ENCODE results near the gene SLC50A1. TPM values are rescaled to one million over a fixed set of nuclear protein-coding genes. Genes with fewer than 3 reads are reported as not detected.

SLC50A1 gene
- total RNA-seq, 1 experiment from 2014 or later: 67.6 TPM

DNA sequence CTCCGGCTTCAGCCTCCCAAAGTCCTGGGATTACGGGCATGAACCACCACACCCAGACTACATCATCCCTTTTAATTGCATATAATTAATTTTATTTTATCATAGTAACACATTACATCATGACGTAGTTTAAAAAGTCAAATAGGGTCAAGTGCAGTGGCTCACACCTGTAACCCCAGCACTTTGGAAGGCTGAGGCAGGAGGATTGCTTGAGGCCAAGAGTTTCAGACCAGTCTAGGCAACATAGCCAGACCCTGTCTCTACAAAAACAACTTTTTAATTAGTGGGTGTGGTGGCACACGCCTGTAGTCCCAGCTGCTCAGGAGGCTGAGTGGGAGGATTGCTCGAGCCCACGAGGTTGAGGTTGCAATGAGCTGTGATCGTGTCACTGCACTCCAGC lies 36.3 kb upstream of the SLC50A1 start:
- Histone ChIP-seq H3K27me3 (ENCODE audit: insufficient read depth, low read depth) (no peaks in the 10 kb centered on the region), H3K79me2 (ENCODE audit: low read depth) (no peaks in the 10 kb centered on the region), H3K4me3 (no peak overlapping the region), H4K20me1 (ENCODE audit: insufficient read depth) (no peaks in the 10 kb centered on the region), H3K9me3 (ENCODE audit: insufficient read depth, low read depth) (no peaks in the 10 kb centered on the region), H3K27ac (no peak overlapping the region), H3K9me2 (ENCODE audit: insufficient read depth) (no peaks in the 10 kb centered on the region), H3K4me1 (replicated peaks; ENCODE audit: insufficient read depth) (no peaks in the 10 kb centered on the region), H3K36me3 (ENCODE audit: low read depth) (no peaks in the 10 kb centered on the region), H3K4me2 (no peak overlapping the region), H3F3A (ENCODE audit: insufficient read depth, low read depth) (0 out of 2 replicates have a peak, but pooled peaks cover 4% of the 10 kb centered on the region), H2AFZ (no peak overlapping the region)
- ChIA-PET POLR2A (ENCODE audit: unreplicated experiment) (interaction anchor here (0.7 kb wide), 1 partner anchor 26 kb away, joined by 5 read pairs; no protein-coding TSS in a partner anchor), CTCF (interaction anchor here (0.7 kb wide), 1 partner anchor 43 kb away, joined by 15 read pairs; no protein-coding TSS in a partner anchor)
- no TSS peak for BruUV-seq (replicated peaks)
- intact Hi-C loops (cut with micrococcal nuclease; ENCODE audit: unreplicated experiment): no loop called here
- DNase-seq: no peak
- TF ChIP-seq EZH2 (IDR thresholded peaks at IDR 0.05; ENCODE audit: low read depth): no peak
- TF ChIP-seq, protein P1, sequence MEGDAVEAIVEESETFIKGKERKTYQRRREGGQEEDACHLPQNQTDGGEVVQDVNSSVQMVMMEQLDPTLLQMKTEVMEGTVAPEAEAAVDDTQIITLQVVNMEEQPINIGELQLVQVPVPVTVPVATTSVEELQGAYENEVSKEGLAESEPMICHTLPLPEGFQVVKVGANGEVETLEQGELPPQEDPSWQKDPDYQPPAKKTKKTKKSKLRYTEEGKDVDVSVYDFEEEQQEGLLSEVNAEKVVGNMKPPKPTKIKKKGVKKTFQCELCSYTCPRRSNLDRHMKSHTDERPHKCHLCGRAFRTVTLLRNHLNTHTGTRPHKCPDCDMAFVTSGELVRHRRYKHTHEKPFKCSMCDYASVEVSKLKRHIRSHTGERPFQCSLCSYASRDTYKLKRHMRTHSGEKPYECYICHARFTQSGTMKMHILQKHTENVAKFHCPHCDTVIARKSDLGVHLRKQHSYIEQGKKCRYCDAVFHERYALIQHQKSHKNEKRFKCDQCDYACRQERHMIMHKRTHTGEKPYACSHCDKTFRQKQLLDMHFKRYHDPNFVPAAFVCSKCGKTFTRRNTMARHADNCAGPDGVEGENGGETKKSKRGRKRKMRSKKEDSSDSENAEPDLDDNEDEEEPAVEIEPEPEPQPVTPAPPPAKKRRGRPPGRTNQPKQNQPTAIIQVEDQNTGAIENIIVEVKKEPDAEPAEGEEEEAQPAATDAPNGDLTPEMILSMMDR (conservative IDR thresholded peaks at IDR 0.05): no peak

DNA sequence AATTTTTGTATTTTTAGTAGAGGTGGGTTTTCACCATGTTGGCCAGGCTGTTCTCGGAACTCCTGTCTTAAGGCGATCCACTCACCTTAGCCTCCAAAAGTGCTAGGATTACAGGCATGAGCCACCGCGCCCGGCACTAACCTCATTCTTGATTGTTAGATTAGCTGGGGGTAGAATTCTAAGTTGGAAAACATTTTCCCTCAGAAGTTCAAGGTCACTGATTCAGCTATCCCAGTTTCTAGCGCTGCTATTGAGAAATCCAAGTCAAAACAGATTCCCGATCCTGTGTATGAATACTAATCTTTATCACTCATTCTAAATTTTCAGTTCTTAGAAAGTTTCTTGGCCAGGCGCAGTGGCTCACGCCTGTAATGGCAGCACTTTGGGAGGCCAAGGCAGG lies 32.3 kb upstream of the SLC50A1 start:
- H3K4me3 ChIP-seq: no peak overlapping the region
- ChIA-PET CTCF (no interaction called here), POLR2A (ENCODE audit: unreplicated experiment) (no interaction called here)
- no peak for DNase-seq
- BruUV-seq (replicated peaks): no TSS peak
- no peaks in the 10 kb centered on the region for H3K36me3 ChIP-seq (ENCODE audit: low read depth)
- H2AFZ ChIP-seq: no peak overlapping the region
- H3K9me2 ChIP-seq (ENCODE audit: insufficient read depth): no peaks in the 10 kb centered on the region
- intact Hi-C loops (cut with micrococcal nuclease; ENCODE audit: unreplicated experiment): no loop called here
- no peak overlapping the region for H3K27ac ChIP-seq
- no peaks in the 10 kb centered on the region for H3K27me3 ChIP-seq (ENCODE audit: insufficient read depth, low read depth)
- H3F3A ChIP-seq (ENCODE audit: insufficient read depth, low read depth): 0 out of 2 replicates have a peak, but pooled peaks cover 7% of the 10 kb centered on the region
- no peaks in the 10 kb centered on the region for H3K79me2 ChIP-seq (ENCODE audit: low read depth)
- H3K4me2 ChIP-seq: no peak overlapping the region
- H3K4me1 ChIP-seq (replicated peaks; ENCODE audit: insufficient read depth): no peaks in the 10 kb centered on the region
- H3K9me3 ChIP-seq (ENCODE audit: insufficient read depth, low read depth): no peaks in the 10 kb centered on the region
- H4K20me1 ChIP-seq (ENCODE audit: insufficient read depth): no peaks in the 10 kb centered on the region; the same call in 1 of the 2 replicates
- no peak for TF ChIP-seq EZH2 (IDR thresholded peaks at IDR 0.05; ENCODE audit: low read depth)
- TF ChIP-seq, protein P1 (conservative IDR thresholded peaks at IDR 0.05): no peak

DNA sequence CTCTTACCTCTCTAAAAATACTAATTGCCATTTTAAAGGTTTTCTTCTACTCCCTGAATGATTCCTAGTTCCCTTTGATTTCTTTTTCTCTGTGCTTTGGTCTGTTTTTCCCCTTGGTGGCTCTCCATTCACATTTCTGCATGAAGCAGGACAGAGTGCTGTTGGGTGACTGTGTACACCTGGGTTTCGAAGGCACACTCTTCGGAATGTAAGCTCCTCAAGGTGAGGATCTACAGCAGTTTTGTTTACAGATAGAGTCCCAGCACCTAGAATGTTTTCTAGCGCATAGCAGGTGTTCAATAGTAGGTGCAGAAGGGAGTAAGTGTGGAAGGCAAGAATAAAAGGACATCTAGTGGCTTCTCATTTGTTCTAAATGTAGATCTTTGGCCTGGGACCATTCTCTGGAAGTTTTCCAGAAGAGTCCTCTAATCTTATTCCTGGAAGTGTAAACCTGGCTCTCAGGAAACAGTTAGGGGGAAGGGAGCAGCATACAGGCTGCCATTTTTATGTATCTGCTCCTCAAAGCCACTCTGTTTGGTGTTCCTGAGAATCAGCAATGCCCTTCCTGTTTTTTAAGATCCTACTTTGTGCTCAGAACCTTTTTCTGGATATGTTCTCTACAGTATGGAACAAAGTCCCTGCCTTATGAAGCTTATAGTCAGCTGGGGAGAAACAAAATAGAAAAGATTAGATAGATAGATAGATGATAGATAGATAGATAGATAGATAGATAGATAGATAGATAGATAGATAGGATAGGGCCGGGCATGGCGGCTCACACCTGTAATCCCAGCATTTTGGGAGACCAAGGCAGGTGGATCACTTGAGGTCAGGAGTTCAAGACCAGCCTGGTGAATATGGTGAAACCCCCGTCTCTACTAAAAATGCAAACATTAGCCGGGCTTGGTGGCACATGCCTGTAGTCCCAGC lies 30.8 kb upstream of the SLC50A1 start:
- H4K20me1 ChIP-seq (ENCODE audit: insufficient read depth): no peaks in the 10 kb centered on the region; the same call in 1 of the 2 replicates
- no peak overlapping the region for H3K4me2 ChIP-seq
- CTCF ChIA-PET: no interaction called here
- H3K79me2 ChIP-seq (ENCODE audit: low read depth): no peaks in the 10 kb centered on the region
- no peak overlapping the region for H2AFZ ChIP-seq
- H3K9me3 ChIP-seq (ENCODE audit: insufficient read depth, low read depth): no peaks in the 10 kb centered on the region
- H3K4me3 ChIP-seq: no peak overlapping the region
- no TSS peak for BruUV-seq (replicated peaks)
- H3K27ac ChIP-seq: no peak overlapping the region
- POLR2A ChIA-PET (ENCODE audit: unreplicated experiment): no interaction called here
- TF ChIP-seq, protein P1 (conservative IDR thresholded peaks at IDR 0.05): no peak
- no peak for TF ChIP-seq EZH2 (IDR thresholded peaks at IDR 0.05; ENCODE audit: low read depth)
- no peaks in the 10 kb centered on the region for H3K27me3 ChIP-seq (ENCODE audit: insufficient read depth, low read depth)
- DNase-seq: no peak
- H3K9me2 ChIP-seq (ENCODE audit: insufficient read depth): no peaks in the 10 kb centered on the region
- no peaks in the 10 kb centered on the region for H3K36me3 ChIP-seq (ENCODE audit: low read depth)
- H3F3A ChIP-seq (ENCODE audit: insufficient read depth, low read depth): 0 out of 2 replicates have a peak, but pooled peaks cover 7% of the 10 kb centered on the region
- no peaks in the 10 kb centered on the region for H3K4me1 ChIP-seq (replicated peaks; ENCODE audit: insufficient read depth)
- intact Hi-C loops (cut with micrococcal nuclease; ENCODE audit: unreplicated experiment): no loop called here

Measured in PC-9 (cell line).